Effector memory CD4-positive, alpha-beta T cell (primary cell): ENCODE measurements around the gene PRDM10.
A peak's percentile ranks its signal among the peaks of the same experiment; 100 is the strongest.

Source experiments
- DNase-seq, 3 donors: peaks; one replicate each; pipeline ENCODE4 v3.0.0-alpha.2; 2020
- H3K27ac ChIP-seq: 2 replicates; pipeline ENCODE4 v1.7.0; 2013; ENCODE audit warnings: mild to moderate bottlenecking, low read length, moderate library complexity; ENCODE audit not compliant: insufficient read depth, poor library complexity, severe bottlenecking
- H3K27me3 ChIP-seq: replicated peaks from 2 replicates; pipeline ENCODE4 v1.7.0; 2013; ENCODE audit warnings: mild to moderate bottlenecking, low read length; ENCODE audit not compliant: insufficient read depth, control insufficient read depth, poor library complexity, severe bottlenecking
- H3K36me3 ChIP-seq: 2 replicates; pipeline ENCODE4 v1.7.0; 2013; ENCODE audit warnings: mild to moderate bottlenecking, low read length, moderate library complexity; ENCODE audit not compliant: control insufficient read depth, insufficient read depth
- H3K4me1 ChIP-seq: 2 replicates; pipeline ENCODE4 v1.7.0; 2013; ENCODE audit warnings: low read length, mild to moderate bottlenecking; ENCODE audit not compliant: control insufficient read depth, insufficient read depth, poor library complexity, severe bottlenecking
- H3K4me3 ChIP-seq: 2 replicates; pipeline ENCODE4 v1.7.0; 2013; ENCODE audit warnings: low read length, low read depth, mild to moderate bottlenecking; ENCODE audit not compliant: insufficient read depth, poor library complexity, severe bottlenecking
- H3K9me3 ChIP-seq: 2 replicates; pipeline ENCODE4 v1.7.0; 2013; ENCODE audit warnings: mild to moderate bottlenecking, low read length, moderate library complexity; ENCODE audit not compliant: control insufficient read depth

The PRDM10 gene

DNA sequence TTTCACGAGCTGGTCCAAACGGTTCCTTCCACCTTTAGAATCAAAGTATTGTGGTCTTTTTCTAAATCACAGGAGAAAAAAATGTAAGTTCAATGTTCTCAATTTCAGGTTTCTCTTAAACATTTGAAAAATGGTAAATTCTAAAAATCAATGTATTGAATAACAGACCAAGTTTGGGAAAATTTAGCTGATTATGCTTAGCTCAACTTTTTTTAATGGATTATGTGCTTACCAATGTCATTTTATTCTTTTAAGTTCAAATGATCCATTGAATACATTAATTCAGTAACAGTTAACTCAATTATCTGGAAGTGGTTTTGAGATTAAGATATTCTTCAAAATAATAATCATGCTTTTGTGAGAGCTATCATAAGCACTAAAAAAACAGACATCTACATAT lies 5.1 kb downstream of the PRDM10 start:
- Histone ChIP-seq H3K36me3 (no peaks in the 10 kb centered on the region), H3K9me3 (no peaks in the 10 kb centered on the region), H3K4me3 (no peak overlapping the region), H3K27me3 (no peaks in the 10 kb centered on the region), H3K4me1 (peaks cover 8% of the 10 kb centered on the region), H3K27ac (no peak overlapping the region)
- no peak for DNase-seq

DNA sequence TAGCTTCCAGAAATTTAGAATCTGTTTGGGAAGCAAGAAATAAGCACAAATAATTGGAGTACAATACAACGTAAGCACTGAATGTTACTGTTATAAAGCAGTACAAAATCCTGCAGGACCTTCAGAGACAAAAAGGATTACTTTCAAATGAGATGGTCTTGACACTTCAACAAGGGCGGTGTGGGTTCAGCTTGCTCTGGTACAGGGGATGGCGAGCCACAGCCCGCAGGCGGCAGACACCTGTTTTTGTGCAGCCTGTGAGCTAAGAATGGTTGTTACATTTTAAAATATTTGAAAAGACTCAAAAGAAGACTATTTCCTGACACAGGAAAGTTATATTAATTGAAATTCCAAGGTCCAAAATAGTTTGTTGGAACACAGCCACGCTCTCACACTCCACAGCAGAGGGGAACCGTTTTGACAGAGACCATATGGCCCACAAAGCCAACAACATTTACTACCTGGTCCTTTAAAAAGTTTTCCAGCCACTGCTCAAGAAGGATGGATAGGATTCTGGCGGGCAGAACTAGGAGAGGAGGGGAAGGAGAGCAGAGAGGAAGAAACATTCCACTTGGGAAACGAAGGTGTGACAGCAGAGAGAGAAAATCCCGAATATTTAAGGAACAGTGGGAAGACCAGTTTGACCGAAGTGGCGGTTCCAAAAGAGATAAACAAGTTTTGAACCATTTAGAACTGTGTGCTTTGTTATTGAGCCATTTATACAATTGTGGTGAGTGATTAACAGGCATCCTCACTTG lies 6.3 kb downstream of the PRDM10 start:
- Histone ChIP-seq H3K9me3 (no peaks in the 10 kb centered on the region), H3K27me3 (no peaks in the 10 kb centered on the region), H3K4me3 (no peak overlapping the region), H3K27ac (no peak overlapping the region), H3K4me1 (peaks cover 6% of the 10 kb centered on the region), H3K36me3 (no peaks in the 10 kb centered on the region)
- no peak for DNase-seq

DNA sequence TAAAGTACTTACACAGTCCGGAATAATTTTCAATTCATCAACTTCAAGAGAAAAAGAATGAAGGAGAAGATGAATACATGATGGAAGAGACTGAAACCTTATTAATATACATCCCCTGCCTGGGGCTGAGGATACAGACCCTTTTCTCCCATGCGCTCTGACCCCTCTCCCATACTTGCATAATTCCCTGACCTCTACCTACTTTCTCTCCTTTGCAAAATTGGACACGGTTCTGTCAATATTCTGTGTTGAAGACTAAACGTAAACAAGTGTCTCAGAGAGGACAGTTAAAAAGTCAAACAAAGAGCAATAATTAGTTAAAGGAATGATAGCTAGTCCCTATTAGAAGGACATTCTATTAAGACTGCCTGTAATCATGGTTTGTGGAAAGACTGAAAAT lies 7.5 kb downstream of the PRDM10 start:
- Histone ChIP-seq H3K9me3 (no peaks in the 10 kb centered on the region), H3K36me3 (no peaks in the 10 kb centered on the region), H3K4me1 (no peaks in the 10 kb centered on the region), H3K27me3 (no peaks in the 10 kb centered on the region), H3K4me3 (no peak overlapping the region), H3K27ac (no peak overlapping the region)
- no peak for DNase-seq

DNA sequence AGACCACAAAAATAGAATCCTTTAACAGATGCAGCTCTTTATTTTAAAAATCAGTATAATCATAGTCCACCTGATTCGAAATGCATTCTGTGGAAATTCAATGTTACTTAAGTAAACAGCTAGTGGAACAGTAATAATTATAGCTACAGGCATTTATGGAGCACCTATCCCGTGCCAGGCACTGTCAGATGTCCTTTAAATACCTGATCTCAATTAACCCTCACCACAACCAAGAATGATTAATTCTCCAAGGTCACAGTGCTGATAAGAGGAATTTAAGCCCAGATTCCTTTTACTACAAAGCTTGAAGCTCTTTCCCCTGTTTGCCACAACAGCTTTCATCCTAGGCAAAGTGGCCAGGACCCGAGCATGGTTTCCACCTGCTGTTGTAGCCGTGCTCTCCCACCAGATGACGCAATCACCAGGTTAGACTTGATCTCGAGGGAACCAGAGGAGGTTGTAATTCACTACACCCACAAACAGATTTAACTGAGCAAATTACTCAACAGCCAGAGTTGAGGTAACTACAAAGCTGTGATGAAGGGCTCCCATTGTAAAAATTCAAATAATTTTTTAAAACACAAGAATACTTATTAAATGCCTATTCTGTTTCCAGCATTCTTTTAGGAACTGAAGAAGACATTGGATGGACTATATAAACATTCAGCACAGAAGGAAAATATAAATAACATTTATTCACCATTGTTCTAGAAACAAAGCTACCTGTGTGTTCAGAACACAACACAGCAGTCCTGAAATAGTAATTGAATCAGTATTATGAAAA lies 10.3 kb downstream of the PRDM10 start:
- Histone ChIP-seq H3K36me3 (no peaks in the 10 kb centered on the region), H3K27me3 (no peaks in the 10 kb centered on the region), H3K4me3 (no peak overlapping the region), H3K4me1 (no peaks in the 10 kb centered on the region), H3K9me3 (no peaks in the 10 kb centered on the region), H3K27ac (no peak overlapping the region)
- DNase-seq, result peak in 2 of 3 donors; percentile 9 to 19

DNA sequence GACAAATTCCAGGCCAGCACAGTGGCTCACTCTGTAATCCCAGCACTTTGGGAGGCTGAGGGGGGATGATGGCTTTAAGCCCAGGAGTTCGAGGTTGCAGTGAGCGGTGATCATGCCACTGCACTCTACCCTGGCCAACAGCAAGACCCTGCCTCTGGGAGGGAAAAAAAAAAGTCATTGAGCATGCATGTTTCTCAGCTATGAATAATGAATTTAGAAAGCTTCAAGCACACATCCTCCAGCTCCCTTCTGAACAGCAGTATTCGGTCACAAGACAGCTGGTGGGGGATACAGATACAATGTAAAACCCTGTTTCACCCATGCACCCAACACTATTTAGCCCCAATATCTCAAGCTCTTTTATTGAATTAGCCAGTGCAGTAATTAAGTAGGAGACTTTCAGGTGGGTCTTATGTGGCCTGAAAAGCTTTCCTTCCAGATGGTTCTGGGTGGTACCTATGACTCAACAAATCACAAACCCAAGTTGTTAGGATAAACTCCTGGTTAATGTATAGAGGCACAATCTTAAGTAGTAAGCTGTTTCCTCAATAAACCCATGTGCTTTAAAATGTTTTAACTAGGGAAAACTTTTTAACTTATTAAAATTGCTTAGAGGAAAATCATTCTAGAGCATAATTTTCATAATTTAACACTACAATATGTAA lies 13.4 kb downstream of the PRDM10 start:
- H3K4me3 ChIP-seq, result no peak overlapping the region
- no peaks in the 10 kb centered on the region for H3K36me3 ChIP-seq
- no peaks in the 10 kb centered on the region for H3K9me3 ChIP-seq
- no peaks in the 10 kb centered on the region for H3K27me3 ChIP-seq
- no peaks in the 10 kb centered on the region for H3K4me1 ChIP-seq
- no peak overlapping the region for H3K27ac ChIP-seq
- DNase-seq, result no peak

DNA sequence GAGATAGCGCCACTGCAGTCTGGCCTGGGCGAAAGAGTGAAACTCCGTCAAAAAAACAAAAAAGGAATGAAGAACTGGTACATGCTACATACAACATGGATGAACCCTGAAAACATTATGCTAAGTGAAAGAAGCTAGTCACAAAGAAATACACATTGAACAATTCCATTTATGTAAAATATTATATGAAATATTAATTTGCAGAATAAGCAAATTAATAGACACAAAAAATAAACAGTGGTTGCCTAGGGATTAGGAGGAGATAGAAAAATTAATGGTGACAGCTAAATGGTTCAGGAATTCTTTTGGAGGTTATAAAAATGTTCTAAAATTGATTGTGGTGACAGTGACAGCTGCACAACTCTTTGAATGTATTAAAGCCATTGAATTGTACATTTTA lies 14.7 kb downstream of the PRDM10 start:
- Histone ChIP-seq H3K4me1 (no peaks in the 10 kb centered on the region), H3K27ac (no peak overlapping the region), H3K4me3 (no peak overlapping the region), H3K36me3 (no peaks in the 10 kb centered on the region), H3K27me3 (no peaks in the 10 kb centered on the region), H3K9me3 (no peaks in the 10 kb centered on the region)
- DNase-seq, result no peak

DNA sequence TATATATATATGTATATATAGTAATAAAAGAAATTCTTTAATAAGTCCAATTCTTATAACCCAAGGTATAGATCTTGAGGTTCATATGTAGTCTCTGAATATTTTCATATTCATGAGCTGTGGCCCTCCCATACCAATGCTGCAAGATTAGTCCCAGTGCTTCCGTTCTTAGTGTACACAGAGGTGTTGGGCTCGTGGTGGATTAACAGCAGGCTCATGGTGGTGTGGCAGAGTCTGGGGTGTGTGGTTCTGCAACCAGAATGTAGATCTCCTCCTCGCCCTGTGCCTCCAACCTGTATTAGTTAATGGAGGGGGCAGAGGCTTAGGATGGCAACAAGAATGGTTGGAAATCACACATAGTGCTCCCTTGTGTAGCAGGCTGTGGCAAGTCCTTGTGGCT lies 16.8 kb downstream of the PRDM10 start:
- Histone ChIP-seq H3K36me3 (no peaks in the 10 kb centered on the region), H3K4me3 (no peak overlapping the region), H3K27ac (no peak overlapping the region), H3K27me3 (no peaks in the 10 kb centered on the region), H3K9me3 (no peaks in the 10 kb centered on the region), H3K4me1 (no peaks in the 10 kb centered on the region)
- DNase-seq, result no peak

DNA sequence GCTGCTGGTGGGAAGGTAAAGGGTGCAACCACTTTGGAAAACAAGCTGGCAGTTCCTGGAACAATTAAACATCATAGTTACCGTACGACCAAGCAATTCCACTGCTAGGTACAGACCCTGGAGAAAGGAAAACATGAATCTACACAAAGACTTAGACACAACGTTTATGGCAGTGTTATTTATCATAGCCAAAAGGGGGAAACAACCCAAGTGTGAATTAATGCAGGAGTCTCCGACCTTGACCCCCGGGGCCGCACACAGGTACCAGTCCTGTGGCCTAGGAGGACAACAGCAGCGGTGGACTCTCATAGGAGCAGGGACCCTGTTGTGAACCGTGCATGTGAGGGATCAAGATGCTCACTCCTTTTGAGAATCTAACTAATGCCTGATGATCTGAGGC lies 22.5 kb downstream of the PRDM10 start:
- no peak for DNase-seq
- Histone ChIP-seq H3K4me1 (no peaks in the 10 kb centered on the region), H3K27ac (no peak overlapping the region)

DNA sequence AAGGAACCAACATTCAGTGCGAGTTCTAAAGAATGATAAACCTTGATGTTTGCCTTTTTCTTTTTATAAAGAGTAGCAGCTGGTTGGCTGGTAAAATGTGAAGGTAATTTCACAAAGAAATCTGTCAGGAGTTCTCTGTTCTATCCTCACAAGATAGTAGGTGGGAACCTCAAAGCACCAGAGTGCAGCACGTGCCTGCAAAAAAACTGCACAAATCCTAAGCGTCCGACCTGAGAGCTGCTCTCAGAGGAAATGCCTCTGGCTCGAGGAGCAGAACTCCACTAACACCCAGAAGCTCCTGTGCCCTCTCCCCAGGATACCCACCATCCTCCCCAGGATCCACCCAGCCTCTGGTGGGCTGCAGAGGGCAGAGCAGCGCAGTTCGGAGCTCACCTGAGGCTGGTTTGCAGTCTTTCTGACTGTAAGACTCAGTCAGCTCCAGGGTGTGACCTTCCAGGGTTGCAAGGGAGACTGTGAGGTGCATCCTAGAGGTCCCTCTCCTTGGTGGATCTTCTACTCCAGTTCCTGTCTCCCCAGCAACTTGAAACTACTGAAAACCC lies 23.5 kb downstream of the PRDM10 start:
- no peak overlapping the region for H3K27ac ChIP-seq
- no peak overlapping the region for H3K4me3 ChIP-seq
- H3K9me3 ChIP-seq, result no peaks in the 10 kb centered on the region
- no peaks in the 10 kb centered on the region for H3K4me1 ChIP-seq
- H3K27me3 ChIP-seq, result no peaks in the 10 kb centered on the region
- H3K36me3 ChIP-seq, result no peaks in the 10 kb centered on the region
- no peak for DNase-seq

More for the DNA sequence above, 22.5 kb downstream of the PRDM10 start:
- Histone ChIP-seq H3K9me3 (no peaks in the 10 kb centered on the region), H3K27me3 (no peaks in the 10 kb centered on the region), H3K36me3 (no peaks in the 10 kb centered on the region), H3K4me3 (no peak overlapping the region)

DNA sequence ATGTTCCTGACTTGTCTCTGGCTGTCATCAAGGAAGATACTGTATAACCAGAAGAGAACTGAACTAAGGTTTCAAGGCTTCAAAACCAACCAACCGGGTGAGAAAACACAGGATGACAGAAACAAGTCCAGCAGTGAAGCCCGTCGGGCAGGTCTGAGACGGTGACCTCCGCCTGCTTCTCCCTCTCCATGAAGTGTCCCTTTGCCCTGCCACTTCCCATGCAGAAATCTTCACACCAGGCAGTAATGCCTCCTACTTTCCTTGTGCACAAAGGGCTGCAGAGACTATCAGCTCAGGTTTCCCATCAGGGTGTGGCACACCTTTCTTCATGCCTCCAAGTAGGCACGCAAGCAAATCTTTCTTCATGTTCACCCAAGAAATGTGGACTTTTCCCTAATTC lies 24.2 kb downstream of the PRDM10 start:
- Histone ChIP-seq H3K9me3 (no peaks in the 10 kb centered on the region), H3K27me3 (no peaks in the 10 kb centered on the region), H3K4me1 (no peaks in the 10 kb centered on the region), H3K36me3 (no peaks in the 10 kb centered on the region), H3K27ac (no peak overlapping the region), H3K4me3 (no peak overlapping the region)
- no peak for DNase-seq
